ENCODE data around the gene HNF1A. TPM values are rescaled to one million over a fixed set of nuclear protein-coding genes. Genes with fewer than 3 reads are reported as not detected.

The HNF1A gene
- total and polyA plus RNA-seq, 2 of the 4 experiments (the other 2 are of a cell fraction) = under 0.01 TPM; not detected in 1

DNA sequence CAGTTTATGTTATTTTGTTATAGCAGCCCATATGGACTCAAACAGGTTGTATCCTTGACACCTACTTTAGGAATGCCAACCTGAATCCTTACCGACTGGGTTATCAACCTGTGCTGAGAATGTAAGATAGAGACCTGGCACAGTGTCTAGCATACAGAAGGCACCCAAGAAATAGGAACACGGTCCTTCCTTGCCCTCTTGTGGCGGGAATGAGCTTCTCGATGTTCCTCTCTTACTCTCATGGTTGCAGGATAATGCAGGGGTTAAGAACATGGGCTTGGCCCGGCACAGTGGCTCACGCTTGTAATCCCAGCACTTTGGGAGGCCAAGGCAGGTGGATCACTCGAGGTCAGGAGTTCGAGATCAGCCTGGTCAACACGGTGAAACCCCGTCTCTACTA lies 31.4 kb downstream of the HNF1A start:
- Histone ChIP-seq H3K9me3 (ENCODE audit: control insufficient read depth, insufficient read depth, low read length) (no peaks in the 10 kb centered on the region), H4K20me1 (ENCODE audit: insufficient read depth, low read length) (no peaks in the 10 kb centered on the region), H3K9ac (ENCODE audit: low read depth, low read length) (no peak overlapping the region), H3K27ac (ENCODE audit: insufficient read depth, low read length) (no peak overlapping the region), H3K4ac (ENCODE audit: low read depth, low read length) (no peak overlapping the region), H2BK20ac (ENCODE audit: low read depth, low read length) (no peak overlapping the region), H3K27me3 (ENCODE audit: control insufficient read depth, insufficient read depth, low read length) (no peaks in the 10 kb centered on the region), H3K4me1 (ENCODE audit: control insufficient read depth, insufficient read depth, low read length) (no peaks in the 10 kb centered on the region), H2AFZ (replicated peaks; ENCODE audit: low read length, poor library complexity) (no peak overlapping the region), H2AK5ac (ENCODE audit: low read depth, low read length) (no peak overlapping the region), H2BK5ac (ENCODE audit: low read depth, low read length, poor library complexity, severe bottlenecking) (no peak overlapping the region), H3K4me2 (ENCODE audit: low read depth, low read length) (no peak overlapping the region), H3K56ac (ENCODE audit: extremely low read depth, insufficient read depth, low read length) (no peak overlapping the region), H3K23ac (ENCODE audit: low read depth, low read length) (no peak overlapping the region), H3K18ac (ENCODE audit: low read depth, low read length) (no peak overlapping the region), H3K36me3 (ENCODE audit: control insufficient read depth, insufficient read depth, low read length) (peaks cover 30% of the 10 kb centered on the region), H2BK120ac (ENCODE audit: low read depth, low read length) (no peak overlapping the region), H3K79me1 (ENCODE audit: low read depth in 1 of 2, low read length in 2 of 2) (peaks cover 0 to 2% of the 10 kb centered on the region in 2 experiments), H3K4me3 (ENCODE audit: insufficient read depth, low read depth, low read length) (no peak overlapping the region), H3K14ac (replicated peaks; ENCODE audit: low read depth, low read length) (no peak overlapping the region), H3K9me1 (ENCODE audit: insufficient read depth, low read length) (0 out of 2 replicates have a peak, but pooled peaks cover 1% of the 10 kb centered on the region), H4K8ac (ENCODE audit: low read depth in 2 of 2, low read length in 2 of 2) (no peak overlapping the region), H2AK9ac (replicated peaks; ENCODE audit: low read depth, low read length, poor library complexity) (no peak overlapping the region), H4K5ac (ENCODE audit: low read depth, low read length) (no peak overlapping the region), H2BK15ac (ENCODE audit: low read depth, low read length) (no peak overlapping the region), H4K91ac (ENCODE audit: insufficient read depth, low read depth, low read length) (no peak overlapping the region)
- CTCF ChIA-PET = no interaction called here
- in situ Hi-C loops (cut with MboI; ENCODE audit: low sequenced_read_pairs) (no loop called here), dilution Hi-C loops (cut with HindIII; ENCODE audit: low sequenced_read_pairs, unreplicated experiment) (no loop called here), intact Hi-C loops (cut with micrococcal nuclease) (loop anchor here (5.0 kb wide), 1 partner anchor 427 kb away; the partner anchor contains the start of gene POP5)
- POLR2A ChIA-PET (ENCODE audit: unreplicated experiment) = no interaction called here
- DNase-seq (peak; percentile 42), ATAC-seq (ENCODE audit: low read depth) (peak; percentile 79)
- TF ChIP-seq, protein P1, sequence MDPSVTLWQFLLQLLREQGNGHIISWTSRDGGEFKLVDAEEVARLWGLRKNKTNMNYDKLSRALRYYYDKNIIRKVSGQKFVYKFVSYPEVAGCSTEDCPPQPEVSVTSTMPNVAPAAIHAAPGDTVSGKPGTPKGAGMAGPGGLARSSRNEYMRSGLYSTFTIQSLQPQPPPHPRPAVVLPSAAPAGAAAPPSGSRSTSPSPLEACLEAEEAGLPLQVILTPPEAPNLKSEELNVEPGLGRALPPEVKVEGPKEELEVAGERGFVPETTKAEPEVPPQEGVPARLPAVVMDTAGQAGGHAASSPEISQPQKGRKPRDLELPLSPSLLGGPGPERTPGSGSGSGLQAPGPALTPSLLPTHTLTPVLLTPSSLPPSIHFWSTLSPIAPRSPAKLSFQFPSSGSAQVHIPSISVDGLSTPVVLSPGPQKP (IDR thresholded peaks at IDR 0.05; ENCODE audit: borderline replicate concordance, low read depth, low read length) = no peak
- TF ChIP-seq SMC3 (IDR thresholded peaks at IDR 0.05; ENCODE audit: low read depth, low read length) = no peak
- TF ChIP-seq, protein P2, sequence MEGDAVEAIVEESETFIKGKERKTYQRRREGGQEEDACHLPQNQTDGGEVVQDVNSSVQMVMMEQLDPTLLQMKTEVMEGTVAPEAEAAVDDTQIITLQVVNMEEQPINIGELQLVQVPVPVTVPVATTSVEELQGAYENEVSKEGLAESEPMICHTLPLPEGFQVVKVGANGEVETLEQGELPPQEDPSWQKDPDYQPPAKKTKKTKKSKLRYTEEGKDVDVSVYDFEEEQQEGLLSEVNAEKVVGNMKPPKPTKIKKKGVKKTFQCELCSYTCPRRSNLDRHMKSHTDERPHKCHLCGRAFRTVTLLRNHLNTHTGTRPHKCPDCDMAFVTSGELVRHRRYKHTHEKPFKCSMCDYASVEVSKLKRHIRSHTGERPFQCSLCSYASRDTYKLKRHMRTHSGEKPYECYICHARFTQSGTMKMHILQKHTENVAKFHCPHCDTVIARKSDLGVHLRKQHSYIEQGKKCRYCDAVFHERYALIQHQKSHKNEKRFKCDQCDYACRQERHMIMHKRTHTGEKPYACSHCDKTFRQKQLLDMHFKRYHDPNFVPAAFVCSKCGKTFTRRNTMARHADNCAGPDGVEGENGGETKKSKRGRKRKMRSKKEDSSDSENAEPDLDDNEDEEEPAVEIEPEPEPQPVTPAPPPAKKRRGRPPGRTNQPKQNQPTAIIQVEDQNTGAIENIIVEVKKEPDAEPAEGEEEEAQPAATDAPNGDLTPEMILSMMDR (conservative IDR thresholded peaks at IDR 0.05; ENCODE audit: low read depth, low read length) = peak; percentile 56
- TF ChIP-seq CEBPB (IDR thresholded peaks at IDR 0.05; ENCODE audit: low read depth, low read length) = no peak
- no peak for TF ChIP-seq FOS (IDR thresholded peaks at IDR 0.05; ENCODE audit: low read depth, low read length)
- peak; percentile 50 for TF ChIP-seq RAD21 (IDR thresholded peaks at IDR 0.05; ENCODE audit: low read length)
- no peak for TF ChIP-seq MXI1 (IDR thresholded peaks at IDR 0.05; ENCODE audit: borderline replicate concordance, low read depth, low read length)
- TF ChIP-seq RFX5 (IDR thresholded peaks at IDR 0.05; ENCODE audit: low read depth, low read length) = no peak
- TF ChIP-seq MAZ (IDR thresholded peaks at IDR 0.05; ENCODE audit: borderline replicate concordance, low read depth, low read length) = no peak
- TF ChIP-seq BHLHE40 (IDR thresholded peaks at IDR 0.05; ENCODE audit: low read depth, low read length) = no peak
- no peak for TF ChIP-seq RCOR1 (IDR thresholded peaks at IDR 0.05; ENCODE audit: insufficient replicate concordance, low read length)
- BruUV-seq (replicated peaks) = no TSS peak
- WGBS, 2 experiments (ENCODE audit: extremely low coverage in 2 of 2, insufficient read length in 1 of 2) = 60% methylated on average over 1 of the region's 10 CpGs; no CpG with 5 or more reads in 1 of the 2 experiments

Measured in IMR-90 (cell line).